GM21786 (cell line): Measurements from ENCODE around the gene RFPL1.
"Not testable (repeated sequence)": the region's sequence is repeated elsewhere in the genome, so short reads cannot be mapped to it uniquely, and the experiment has no call there.

Experiments used
- ATAC-seq: cut with Tn5 transposase; IDR thresholded peaks from one replicate; pipeline ENCODE4 v1.9.1; 2021; ENCODE audit not compliant: unreplicated experiment

The RFPL1 gene

DNA sequence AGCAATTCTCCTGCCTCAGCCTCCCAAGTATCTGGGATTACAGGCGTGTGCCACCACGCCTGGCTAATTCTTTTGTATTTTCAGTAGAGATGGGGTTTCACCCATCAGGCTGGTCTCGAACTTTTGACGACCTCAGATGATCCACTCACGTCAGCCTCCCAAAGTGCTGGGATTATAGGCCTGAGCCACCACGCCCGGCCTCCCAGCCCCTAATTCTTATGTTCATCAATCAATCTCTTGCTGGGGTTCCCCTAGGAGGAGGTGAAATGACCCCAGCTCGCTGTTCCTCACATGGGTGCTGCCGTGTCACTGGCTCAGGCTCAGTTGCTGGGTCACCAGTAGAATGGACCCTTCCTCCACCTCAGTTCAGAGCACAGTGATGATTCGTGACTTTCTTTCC is at the start of gene RFPL1:
Gene RFPL1, plus strand, starts transcription at position 301 of the 400 bp plus-strand sequence.
- ATAC-seq, result not testable (repeated sequence)

DNA sequence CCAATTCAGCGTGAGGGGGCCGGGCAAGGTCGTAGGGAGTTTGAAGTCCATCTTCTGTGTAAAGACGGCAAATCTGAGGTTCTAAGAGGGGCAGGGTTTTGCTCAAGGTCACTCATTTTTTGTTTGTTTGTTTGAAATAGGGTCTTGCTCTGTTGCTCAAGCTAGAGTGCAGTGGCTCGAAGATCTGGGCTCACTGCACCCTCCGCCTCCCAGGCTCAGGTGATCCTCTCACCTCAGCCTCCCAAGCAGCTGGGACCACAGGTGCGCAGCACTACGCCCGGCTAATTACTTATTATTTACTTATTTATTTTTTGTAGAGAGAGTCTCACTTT is 49.7 kb upstream of the RFPL1 start:
- ATAC-seq, result no peak

DNA sequence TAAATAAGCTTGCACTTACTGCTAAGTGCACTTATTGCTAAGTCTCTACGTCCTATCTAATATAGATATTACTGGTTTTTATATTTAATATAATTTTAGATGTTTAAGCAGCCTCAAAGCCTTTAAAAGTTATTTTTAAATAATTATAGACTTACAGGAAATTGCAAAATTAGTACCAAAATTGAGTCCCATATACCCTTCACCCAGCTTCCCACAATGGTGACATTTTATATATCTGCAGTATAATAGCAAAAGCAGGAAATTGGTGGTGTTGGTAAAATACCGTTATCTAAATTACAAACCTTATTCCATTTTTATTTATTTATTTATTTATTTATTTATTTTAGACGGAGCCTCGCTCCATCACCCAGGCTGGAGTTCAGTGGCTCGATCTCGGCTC is 48.1 kb upstream of the RFPL1 start:
- no peak for ATAC-seq

DNA sequence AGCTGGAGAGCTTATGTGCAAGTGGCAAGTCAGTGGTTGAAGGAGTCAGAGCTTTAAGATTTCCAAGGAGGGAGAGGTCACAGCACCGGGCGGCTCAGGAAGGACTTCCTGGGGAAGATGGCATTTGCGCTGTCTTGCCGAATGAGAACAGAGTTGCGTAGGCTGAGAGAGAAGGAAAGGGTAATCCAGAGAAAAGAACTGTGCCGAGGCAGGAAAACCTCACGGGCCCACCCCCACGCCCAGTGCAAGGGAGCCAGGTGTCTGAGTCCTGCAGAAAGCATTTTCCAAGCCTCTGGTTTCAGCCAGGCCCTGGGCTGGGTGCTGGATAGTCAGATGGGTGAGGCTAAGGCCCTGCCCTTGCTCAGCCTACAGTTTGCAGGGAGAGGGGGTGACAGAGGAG is 46.8 kb upstream of the RFPL1 start:
- no peak for ATAC-seq

DNA sequence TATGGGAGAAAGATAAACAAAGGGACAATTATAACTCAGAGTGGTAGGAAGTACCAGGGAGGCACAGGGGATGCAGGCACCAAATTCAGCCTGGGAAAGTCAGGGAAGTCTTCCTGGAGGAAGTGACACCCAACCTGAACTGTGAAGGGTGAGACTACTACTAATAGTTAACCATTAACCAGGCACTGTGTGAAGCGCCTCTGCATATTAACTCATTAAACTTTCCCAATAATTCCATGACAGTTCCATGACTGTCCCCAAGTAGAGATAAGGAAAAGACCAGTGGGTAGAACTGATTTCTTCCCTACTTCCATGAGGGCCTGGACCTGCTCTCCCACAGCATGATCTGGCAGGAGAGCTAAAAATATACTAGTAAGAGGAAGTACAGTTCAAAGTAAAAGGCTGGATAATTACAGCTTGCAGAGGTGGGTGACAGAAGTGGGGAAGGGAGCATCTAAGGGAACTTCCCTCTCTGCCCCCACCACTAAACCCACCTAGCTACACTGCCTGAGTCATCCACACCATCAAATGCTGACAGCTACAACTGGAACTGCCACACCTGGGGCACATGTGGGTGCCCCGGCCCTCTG is 45.3 kb upstream of the RFPL1 start:
- ATAC-seq, result no peak

DNA sequence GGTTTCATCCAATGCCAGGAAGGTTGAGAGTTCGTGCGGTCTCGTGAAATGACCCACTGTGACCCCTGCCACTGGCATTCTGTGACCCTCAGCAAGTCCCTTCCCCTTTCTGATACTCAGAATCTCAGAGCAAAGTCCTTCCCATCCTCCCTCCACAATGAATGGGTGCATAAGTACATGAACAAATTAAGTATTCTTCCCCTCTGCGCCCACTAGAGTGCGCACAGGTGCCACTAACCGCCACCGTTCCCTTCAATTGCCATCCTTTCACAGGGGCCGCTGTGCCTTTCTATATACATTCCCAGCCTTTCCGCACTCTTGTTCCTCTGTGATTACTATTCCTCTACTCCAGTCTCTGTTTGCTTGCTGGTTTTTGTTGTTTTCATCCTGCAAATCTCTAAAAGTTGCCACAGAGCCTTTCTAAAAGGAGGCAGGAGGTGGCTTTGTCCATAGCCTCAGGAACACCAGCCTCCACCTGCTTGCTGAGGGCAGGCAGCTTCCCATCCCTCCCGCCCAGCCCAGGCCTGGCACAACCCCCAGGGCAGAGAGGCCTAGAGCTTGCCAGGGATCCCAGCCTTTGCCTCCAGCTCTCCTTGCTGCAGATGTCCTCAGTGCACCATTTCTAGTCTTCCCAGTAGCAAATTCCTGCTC is 43.3 kb upstream of the RFPL1 start:
- ATAC-seq, result no peak

DNA sequence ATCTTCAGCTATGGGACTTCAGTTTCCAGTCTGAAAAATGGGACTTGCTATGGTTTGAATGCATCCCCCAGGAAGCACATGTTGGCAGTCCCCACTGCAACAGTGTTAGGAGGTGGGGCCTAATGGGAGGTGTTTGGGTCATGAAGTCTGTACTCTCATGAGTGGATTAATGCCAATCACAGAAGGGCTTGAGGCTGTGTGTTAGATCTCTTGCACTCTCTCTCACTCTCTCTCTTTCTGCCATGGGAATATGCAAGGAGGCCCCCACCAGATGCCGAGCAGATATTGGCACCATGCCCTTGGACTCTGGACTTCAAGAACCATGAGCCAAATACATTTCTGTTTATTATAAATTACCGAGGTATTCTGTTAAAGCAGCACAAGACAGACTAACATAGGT is 42.3 kb upstream of the RFPL1 start:
- no peak for ATAC-seq

DNA sequence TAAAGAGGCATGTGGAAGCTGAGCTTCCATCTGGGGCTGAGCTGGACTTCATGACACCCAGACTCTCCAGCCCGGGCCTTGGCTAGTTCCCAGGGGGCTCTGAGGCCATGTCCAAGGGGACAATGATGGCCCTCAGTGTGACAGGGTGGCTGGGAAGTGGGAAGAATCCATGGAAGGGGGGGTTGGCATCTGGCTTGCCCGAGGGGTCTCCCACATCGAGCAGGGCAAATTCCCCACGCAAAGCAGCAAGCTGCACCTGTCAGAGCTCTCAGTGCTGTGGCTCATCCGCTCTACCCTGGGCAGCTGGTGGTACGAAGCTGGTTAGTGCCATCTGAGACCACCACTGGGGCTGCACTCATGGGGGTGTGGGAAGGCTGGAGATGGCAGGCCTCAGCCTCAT is 40.6 kb upstream of the RFPL1 start:
- no peak for ATAC-seq

DNA sequence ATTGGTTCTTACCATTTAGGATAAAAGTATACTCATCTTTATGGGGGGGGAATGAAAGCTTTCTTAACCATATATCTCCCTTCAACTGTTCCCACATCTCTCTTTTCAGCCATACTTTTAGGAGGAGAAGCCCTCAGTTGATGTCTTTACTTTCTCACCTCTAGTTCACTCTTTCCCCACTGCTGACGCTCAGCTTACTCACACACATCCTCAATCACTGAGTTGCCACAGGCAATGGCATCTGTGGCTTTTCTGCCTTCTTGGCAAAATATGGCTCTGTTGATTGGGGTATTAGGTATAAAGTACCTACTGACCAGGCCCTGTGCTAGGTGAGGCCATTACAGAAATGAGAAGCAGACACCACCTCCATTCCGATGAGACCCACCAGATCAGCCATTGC is 37.8 kb upstream of the RFPL1 start:
- no peak for ATAC-seq

DNA sequence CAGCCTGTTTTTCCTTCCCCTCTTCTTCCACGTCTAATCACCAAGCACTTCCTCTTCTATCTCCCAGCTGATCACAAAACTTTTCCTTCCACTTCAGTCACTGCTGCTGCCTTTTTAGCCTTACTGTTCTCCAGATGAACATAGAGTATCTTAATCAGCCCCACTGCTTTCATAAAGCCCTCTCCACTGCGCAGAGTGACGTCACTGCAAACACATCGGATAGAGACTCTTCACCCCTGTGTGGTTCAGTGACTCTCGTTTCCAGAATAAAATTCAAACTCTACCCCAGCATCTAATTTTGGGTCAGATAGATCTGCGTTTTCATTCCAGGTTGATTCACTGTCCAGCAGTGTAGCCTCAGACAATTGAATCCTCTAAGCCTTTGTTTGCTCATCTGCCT is 36.8 kb upstream of the RFPL1 start:
- not testable (repeated sequence) for ATAC-seq

DNA sequence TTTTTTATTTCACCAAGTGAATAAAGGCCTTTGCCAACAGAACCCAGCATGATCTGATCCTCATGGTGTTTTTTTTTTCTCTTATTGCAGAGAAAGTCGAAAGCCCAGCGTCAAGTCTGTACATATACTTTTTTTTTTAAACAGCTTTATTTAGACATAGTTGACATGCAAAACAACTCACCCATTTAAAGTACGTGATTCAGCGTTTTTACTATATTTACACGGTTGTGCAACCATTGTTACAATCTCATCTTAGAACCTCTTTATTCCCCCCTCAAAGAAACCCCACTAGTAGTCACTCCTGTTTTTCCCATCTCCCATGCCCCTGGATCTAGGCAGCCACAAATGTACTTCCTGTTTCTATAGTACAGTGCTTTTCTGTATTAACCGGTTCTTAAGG is 29.4 kb upstream of the RFPL1 start:
- ATAC-seq, result no peak

DNA sequence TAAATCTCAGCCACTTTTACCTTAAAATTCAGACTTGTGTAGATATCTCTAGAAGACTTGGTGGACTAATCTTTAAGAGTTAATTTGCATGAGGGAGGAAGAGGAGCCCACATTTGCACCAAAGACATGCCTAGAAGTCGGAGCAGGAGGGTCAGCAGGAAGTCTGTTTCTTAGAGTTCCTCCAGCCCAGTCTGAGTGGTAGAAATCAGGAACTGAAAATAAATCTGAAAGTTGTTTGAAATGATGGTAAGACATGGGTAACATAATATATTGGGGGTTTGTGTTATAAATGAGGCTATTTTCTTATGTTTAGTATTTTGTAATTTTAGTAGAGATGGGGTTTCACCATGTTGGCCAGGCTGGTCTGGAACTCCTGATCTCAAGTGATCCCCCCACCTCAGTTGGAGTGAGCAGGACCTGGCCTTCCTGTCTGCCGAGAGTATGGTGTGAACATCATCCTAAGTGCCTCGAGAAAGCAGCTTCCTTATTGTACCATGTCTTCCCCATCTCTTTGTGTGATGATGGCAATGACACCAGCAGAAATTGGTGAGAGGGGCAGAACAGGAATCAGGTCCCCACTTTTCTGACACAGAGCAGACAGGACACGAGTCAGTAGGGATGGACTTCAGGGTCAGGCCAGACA is 26.7 kb upstream of the RFPL1 start:
- ATAC-seq, result peak; percentile 52

DNA sequence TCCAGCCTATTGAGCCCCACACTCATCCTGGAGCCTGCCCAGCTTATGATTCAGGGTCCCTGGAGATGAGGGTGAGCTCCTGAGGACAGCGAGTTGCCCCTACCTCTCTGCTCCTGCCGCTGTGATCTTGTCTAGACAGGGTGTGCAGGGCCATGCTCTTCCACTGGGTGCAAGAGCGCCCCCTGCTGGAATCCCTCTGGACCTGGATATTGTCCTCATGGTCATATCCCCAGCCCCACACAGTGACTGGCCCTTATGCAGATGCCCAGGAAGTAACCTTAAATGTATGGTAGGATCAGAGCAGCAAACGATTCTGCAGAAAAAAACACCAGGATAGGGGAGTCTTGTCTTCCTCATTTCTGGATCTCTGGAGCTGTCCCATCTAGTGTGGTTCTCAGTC is 25.6 kb upstream of the RFPL1 start:
- not testable (repeated sequence) for ATAC-seq

DNA sequence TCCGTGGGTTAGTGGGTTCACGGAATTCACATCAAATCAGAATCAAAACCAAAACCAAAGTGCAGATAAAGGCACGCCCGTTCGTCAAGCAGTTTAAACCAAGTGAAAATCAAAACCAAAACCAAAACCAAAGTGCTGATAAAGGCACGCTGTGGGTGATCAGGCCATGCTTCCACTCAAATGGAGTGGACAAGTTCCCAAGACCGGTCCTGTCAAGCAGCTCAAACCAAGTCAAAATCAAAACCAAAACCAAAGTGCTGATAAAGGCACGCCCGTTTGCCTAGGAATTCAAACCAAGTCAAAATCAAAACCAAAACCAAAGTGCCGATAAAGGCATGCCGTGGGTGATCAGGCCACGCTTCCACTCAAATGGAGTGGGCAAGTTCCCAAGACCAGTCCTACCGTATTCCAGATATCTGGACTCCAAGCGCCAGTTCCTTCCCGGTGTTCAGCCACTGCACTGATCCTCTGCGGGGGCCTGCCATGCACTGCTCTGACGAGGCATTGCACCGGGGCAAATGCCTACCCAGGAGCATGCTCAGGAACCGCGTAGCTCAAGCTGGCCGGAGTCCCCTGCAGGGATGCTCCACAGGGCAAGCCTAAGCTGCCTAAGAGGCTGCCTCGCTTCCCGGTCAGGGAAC is 23.3 kb upstream of the RFPL1 start:
- ATAC-seq, result not testable (repeated sequence)

DNA sequence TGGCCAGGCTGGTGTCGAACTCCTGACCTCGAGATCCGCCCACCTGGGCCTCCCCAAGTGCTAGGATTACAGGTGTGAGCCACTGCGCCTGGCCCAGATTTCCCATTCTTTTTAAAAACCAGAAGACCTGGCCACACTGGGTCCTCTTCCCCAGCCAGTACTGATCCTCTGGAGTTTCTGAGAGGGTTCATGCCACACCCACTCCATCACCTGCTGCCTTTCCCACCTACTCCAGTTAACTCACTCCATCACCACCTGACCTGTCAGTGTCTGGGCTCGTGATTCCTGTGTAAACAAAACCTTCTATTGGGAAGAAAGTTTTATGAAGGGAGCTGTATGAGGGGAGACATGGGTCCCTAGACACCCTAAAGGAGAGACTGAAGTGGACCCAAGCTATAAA is 19.7 kb upstream of the RFPL1 start:
- not testable (repeated sequence) for ATAC-seq

DNA sequence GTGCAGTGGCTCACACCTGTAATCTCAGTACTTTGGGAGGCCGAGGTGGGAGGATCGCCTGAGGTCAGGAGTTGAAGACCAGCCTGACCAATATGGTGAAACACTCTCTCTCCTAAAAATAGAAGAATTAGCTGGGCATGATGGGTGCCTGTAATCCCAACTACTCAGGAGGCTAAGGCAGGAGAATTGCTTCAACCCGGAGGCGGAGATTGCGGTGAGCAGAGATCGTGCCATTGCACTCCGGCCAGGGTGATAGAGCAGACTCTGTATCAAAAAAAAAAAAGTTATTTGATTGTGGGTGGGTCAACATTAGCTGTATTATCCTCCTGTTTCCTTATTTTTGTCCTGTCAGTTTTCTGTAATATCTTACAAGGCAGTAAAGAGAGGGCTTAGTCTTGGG is 11.9 kb upstream of the RFPL1 start:
- no peak for ATAC-seq

DNA sequence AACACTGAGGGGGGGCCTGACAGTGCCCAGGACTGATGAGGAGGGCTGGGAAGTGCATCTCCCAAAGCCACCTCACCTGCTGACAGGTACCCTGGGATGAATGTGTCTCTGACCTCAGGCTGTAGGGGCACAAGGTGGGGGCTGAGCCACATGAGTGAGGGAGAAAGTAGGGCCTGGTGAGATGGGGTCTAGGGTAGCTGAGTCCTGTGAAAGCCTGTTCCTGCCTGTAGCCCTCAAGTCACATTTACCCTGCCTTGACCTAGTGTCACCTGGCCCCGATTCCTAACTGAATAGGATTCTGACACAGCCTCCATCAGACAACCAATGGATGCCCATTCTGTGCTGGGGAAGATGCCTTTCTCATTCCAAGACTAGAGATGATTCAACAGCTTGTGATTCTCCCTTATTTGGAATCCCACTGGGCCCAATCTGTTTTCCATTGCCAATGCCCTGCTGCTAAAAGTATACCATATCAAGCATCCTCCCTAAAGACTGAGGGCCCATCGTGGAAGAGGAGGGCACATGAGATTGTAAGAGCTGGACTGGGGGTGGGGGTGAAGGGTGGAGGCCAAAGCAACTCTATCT is 11.1 kb upstream of the RFPL1 start:
- no peak for ATAC-seq

DNA sequence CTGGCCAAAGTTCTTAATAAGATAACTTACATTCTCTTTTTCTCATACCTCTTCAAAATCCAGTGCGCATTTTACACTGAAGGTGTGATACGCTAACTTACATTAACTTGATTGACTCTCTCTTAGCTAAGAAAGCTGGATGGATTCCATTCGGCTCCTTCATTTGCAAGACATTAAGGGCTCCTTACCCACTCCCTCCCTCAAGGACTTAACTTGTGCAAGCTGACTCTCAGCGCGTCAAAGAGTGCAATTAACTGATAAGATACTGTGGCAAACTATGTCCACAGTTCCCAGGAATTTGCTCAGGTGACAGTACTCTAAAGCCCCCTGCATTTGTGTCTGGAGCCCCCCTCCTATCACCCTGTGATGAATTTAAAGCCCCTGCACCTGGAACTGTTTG is 6.4 kb upstream of the RFPL1 start:
- ATAC-seq, result no peak

DNA sequence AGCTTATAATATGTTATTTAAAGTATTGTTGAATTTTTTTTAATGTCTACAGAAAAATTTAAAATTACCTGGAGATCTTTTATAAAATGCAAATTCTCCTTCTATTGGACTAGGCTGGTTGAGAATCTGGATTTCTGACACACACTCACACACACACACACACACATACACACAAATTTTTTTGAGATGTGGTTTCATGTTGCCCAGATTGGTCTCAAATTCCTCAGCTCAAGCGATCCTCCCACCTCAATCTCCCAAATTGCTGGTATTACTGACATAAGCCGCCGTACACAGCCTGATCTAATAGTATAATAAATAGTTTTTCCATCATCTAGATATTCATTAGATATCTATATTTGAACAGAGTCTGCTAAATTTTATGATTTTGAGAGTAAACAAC is 4.5 kb upstream of the RFPL1 start:
- no peak for ATAC-seq

DNA sequence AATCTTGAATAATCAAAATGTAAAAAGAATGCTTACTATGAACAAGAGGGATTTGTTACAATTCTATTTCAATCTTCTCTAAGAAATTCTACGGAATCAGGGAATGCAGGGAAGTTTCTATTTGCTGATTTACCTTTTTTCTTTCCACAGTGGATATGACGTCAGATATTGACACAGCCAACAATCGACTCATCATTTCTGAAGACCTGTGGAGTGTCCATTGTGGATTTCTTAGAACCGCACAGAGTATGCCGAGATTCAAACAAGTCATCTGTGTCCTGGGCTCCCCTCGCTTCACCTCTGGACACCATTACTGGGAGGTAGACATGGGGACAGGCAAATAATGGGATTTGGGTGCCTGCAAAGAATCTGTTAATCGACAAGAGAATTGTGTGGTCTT is 4.1 kb upstream of the RFPL1 start:
- no peak for ATAC-seq

DNA sequence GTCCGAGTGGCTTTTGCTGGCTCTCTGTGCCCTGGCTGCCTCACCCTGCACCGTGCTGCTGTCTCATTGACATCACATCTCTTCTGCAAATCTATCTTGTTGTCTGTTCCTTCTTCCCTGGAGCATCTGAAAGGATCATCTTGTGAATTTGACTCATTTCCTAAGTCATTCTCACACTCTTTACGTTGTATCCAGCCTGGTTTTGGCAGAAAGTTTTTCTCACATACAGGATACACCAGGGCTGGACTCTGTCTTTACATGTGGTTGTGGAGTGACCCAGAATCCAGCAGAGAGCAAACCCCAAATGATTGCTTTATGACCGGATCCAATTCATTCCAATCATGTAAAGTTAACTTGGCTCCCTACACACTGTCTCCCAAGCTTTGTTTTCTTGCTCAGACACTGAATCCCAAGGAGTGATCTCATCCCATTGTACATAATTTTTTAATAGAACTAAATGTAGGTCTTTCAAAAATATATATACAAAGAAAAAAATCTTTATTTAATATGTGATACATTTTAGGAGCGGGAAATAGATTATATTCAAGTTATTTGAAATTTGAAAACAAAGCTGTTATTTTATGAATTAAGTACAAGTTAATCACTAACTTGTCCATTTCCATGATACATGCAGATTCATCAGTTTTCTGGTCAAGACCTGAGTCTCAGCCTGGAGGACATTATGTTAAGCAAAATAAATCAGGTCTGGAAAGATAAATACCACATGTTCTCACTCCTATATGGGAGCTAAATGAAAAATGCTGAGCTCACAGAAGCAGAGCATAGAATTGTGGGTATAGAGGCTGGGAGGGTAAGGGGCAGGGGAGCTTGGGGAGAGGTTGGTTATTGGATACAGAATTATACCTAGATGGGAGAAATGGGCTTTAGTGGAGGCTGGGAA is 2.9 kb upstream of the RFPL1 start:
- ATAC-seq, result no peak
